Astrocyte (in vitro differentiated cells and primary cell): ENCODE measurements around the gene DGKB. TPM values are rescaled to one million over a fixed set of nuclear protein-coding genes. Genes with fewer than 3 reads are reported as not detected.

Experiments used
- DNase-seq: peaks from one replicate; pipeline ENCODE4 v3.0.0-alpha.2; 2010; ENCODE audit warnings: low read depth
- FAIRE-seq: peaks from 2 replicates; lab custom pipeline; 2011; peaks lifted over from hg19 to GRCh38; lab: Jason Lieb, UNC
- H2AFZ ChIP-seq: 2 replicates; pipeline ENCODE4 v1.6.0; 2012; ENCODE audit warnings: low read depth, low read length, inconsistent platforms
- H3K27ac ChIP-seq: 2 replicates; pipeline ENCODE4 v1.5.1; 2011; ENCODE audit warnings: low read depth, low read length, inconsistent platforms
- H3K27me3 ChIP-seq: 2 replicates; pipeline ENCODE4 v1.6.0; 2011; ENCODE audit warnings: low read length, inconsistent platforms; ENCODE audit not compliant: insufficient read depth
- H3K36me3 ChIP-seq: 2 replicates; pipeline ENCODE4 v1.5.1; 2011; ENCODE audit warnings: low read length, inconsistent platforms; ENCODE audit not compliant: insufficient read depth
- H3K4me1 ChIP-seq: 2 replicates; pipeline ENCODE4 v1.5.1; 2011; ENCODE audit warnings: low read length, inconsistent platforms; ENCODE audit not compliant: insufficient read depth
- H3K4me2 ChIP-seq: 2 replicates; pipeline ENCODE4 v1.6.0; 2012; ENCODE audit warnings: low read length, inconsistent platforms
- H3K4me3 ChIP-seq: 2 replicates; pipeline ENCODE4 v1.5.1; 2011; ENCODE audit warnings: low read depth, mild to moderate bottlenecking, low read length, inconsistent platforms; ENCODE audit not compliant: insufficient read depth
- H3K79me2 ChIP-seq: 2 replicates; pipeline ENCODE4 v1.6.0; 2012; ENCODE audit warnings: mild to moderate bottlenecking, low read length, inconsistent platforms; ENCODE audit not compliant: insufficient read depth
- H3K9ac ChIP-seq: 2 replicates; pipeline ENCODE4 v1.6.0; 2012; ENCODE audit warnings: mild to moderate bottlenecking, low read length, inconsistent platforms
- H3K9me3 ChIP-seq: 2 replicates; pipeline ENCODE4 v1.5.1; 2012; ENCODE audit warnings: low read depth, mild to moderate bottlenecking, low read length, inconsistent platforms; ENCODE audit not compliant: insufficient read depth
- H4K20me1 ChIP-seq: 2 replicates; pipeline ENCODE4 v1.6.0; 2012; ENCODE audit warnings: low read length, inconsistent platforms; ENCODE audit not compliant: insufficient read depth
- H3K27ac Mint-ChIP-seq: one replicate; pipeline ENCODE4 v1.8.0; 2021; ENCODE audit warnings: mild to moderate bottlenecking, mixed read lengths; ENCODE audit not compliant: unreplicated experiment
- H3K27me3 Mint-ChIP-seq: one replicate; pipeline ENCODE4 v1.8.0; 2021; ENCODE audit warnings: low read depth, mixed read lengths; ENCODE audit not compliant: unreplicated experiment
- H3K36me3 Mint-ChIP-seq: one replicate; pipeline ENCODE4 v1.8.0; 2021; ENCODE audit warnings: low read depth, mixed read lengths; ENCODE audit not compliant: unreplicated experiment
- H3K4me1 Mint-ChIP-seq: one replicate; pipeline ENCODE4 v1.8.0; 2021; ENCODE audit warnings: low read depth, mixed read lengths; ENCODE audit not compliant: unreplicated experiment
- H3K4me3 Mint-ChIP-seq: one replicate; pipeline ENCODE4 v1.8.0; 2021; ENCODE audit warnings: mild to moderate bottlenecking, moderate library complexity, mixed read lengths; ENCODE audit not compliant: unreplicated experiment
- H3K9me3 Mint-ChIP-seq: one replicate; pipeline ENCODE4 v1.8.0; 2021; ENCODE audit warnings: mild to moderate bottlenecking, mixed read lengths; ENCODE audit not compliant: unreplicated experiment
- CTCF ChIP-seq: IDR thresholded peaks from 2 replicates; pipeline ENCODE4 v1.5.1; 2011; ENCODE audit warnings: low read depth, mild to moderate bottlenecking, inconsistent platforms, low read length, moderate library complexity; ENCODE audit not compliant: insufficient read depth
- EZH2 ChIP-seq: IDR thresholded peaks from 2 replicates; pipeline ENCODE4 v1.6.1; 2012; ENCODE audit warnings: mild to moderate bottlenecking, low read length, inconsistent platforms; ENCODE audit not compliant: insufficient read depth
- total RNA-seq: library from RNA; stranded (reverse); gene quantifications from 2 replicates; pipeline ENCODE4 v1.2.1, GENCODE V29; 2021

The DGKB gene
- total RNA-seq, 1 donor from 2014 or later: 0.39 TPM

GRCh38 chr7:14899030-14899429 is 3.5 kb downstream of the DGKB start:
- H2AFZ ChIP-seq: no peak overlapping the region
- no peaks in the 10 kb centered on the region for H3K9me3 ChIP-seq
- TF ChIP-seq CTCF: no peak
- no peak for TF ChIP-seq EZH2
- H3K4me3 ChIP-seq: no peak overlapping the region
- Mint-ChIP-seq H3K27me3 (no peaks in the 10 kb centered on the region), H3K4me3 (no peak overlapping the region), H3K4me1 (peaks cover 3% of the 10 kb centered on the region), H3K36me3 (no peaks in the 10 kb centered on the region), H3K9me3 (no peaks in the 10 kb centered on the region), H3K27ac (no peak overlapping the region)
- H4K20me1 ChIP-seq: no peaks in the 10 kb centered on the region
- H3K79me2 ChIP-seq: no peaks in the 10 kb centered on the region
- DNase-seq (peak; percentile 2), FAIRE-seq (no peak)
- H3K27ac ChIP-seq: no peak overlapping the region
- no peak overlapping the region for H3K4me2 ChIP-seq
- peaks cover 4% of the 10 kb centered on the region for H3K27me3 ChIP-seq
- no peak overlapping the region for H3K9ac ChIP-seq
- no peaks in the 10 kb centered on the region for H3K36me3 ChIP-seq
- H3K4me1 ChIP-seq: no peaks in the 10 kb centered on the region

GRCh38 chr7:14896461-14896860 is 6.1 kb downstream of the DGKB start:
- Histone ChIP-seq H3K27ac (no peak overlapping the region), H3K36me3 (no peaks in the 10 kb centered on the region), H3K9ac (no peak overlapping the region), H3K4me3 (no peak overlapping the region), H3K4me2 (no peak overlapping the region), H3K4me1 (no peaks in the 10 kb centered on the region), H4K20me1 (no peaks in the 10 kb centered on the region), H3K27me3 (no peaks in the 10 kb centered on the region), H2AFZ (no peak overlapping the region), H3K9me3 (no peaks in the 10 kb centered on the region), H3K79me2 (no peaks in the 10 kb centered on the region)
- Mint-ChIP-seq H3K4me1 (peaks cover 9% of the 10 kb centered on the region), H3K4me3 (no peak overlapping the region), H3K27me3 (no peaks in the 10 kb centered on the region), H3K9me3 (no peaks in the 10 kb centered on the region), H3K27ac (no peak overlapping the region), H3K36me3 (no peaks in the 10 kb centered on the region)
- DNase-seq (no peak), FAIRE-seq (no peak)
- TF ChIP-seq CTCF (no peak), EZH2 (no peak)

GRCh38 chr7:14894826-14895225 is 7.7 kb downstream of the DGKB start:
- H3K36me3 Mint-ChIP-seq: no peaks in the 10 kb centered on the region
- no peak for TF ChIP-seq EZH2
- TF ChIP-seq CTCF: no peak
- DNase-seq: no peak
- Histone ChIP-seq H4K20me1 (no peaks in the 10 kb centered on the region), H3K27ac (no peak overlapping the region), H3K27me3 (no peaks in the 10 kb centered on the region), H3K4me1 (no peaks in the 10 kb centered on the region), H2AFZ (no peak overlapping the region), H3K4me2 (no peak overlapping the region), H3K9ac (no peak overlapping the region), H3K9me3 (no peaks in the 10 kb centered on the region), H3K79me2 (no peaks in the 10 kb centered on the region), H3K36me3 (no peaks in the 10 kb centered on the region), H3K4me3 (no peak overlapping the region)
- H3K4me3 Mint-ChIP-seq: no peak overlapping the region
- H3K27ac Mint-ChIP-seq: no peak overlapping the region
- H3K4me1 Mint-ChIP-seq: peaks cover 9% of the 10 kb centered on the region
- no peak for FAIRE-seq
- no peaks in the 10 kb centered on the region for H3K9me3 Mint-ChIP-seq
- H3K27me3 Mint-ChIP-seq: no peaks in the 10 kb centered on the region
